ENCODE measurements around the gene PRPSAP1.
"Not testable (repeated sequence)": the region's sequence is repeated elsewhere in the genome, so short reads cannot be mapped to it uniquely, and the experiment has no call there.

Gene PRPSAP1

GRCh38 chr17:76318586-76318985 lies 35.1 kb downstream of the PRPSAP1 start:
- no peak for DNase-seq (ENCODE audit: low read depth)

DNA sequence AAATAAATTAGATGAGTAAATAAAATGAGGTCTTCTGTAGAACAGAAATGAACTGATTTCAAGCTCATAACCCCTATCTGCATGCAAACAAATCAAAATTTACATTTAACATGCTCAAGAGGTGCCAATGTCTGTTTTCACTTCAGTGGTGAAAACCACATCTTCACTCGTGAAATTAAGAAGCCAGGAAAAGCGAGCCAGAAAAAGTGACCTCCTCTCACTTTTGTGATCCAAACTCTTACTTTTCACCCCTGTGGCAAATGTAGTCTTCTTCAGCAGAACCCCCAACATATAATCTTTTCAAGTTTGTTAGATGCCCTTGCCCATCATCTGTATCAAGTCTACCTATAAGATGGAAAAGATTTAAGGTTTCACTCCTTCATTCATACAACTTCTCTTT lies 36.2 kb downstream of the PRPSAP1 start:
- DNase-seq (ENCODE audit: low read depth) = no peak

DNA sequence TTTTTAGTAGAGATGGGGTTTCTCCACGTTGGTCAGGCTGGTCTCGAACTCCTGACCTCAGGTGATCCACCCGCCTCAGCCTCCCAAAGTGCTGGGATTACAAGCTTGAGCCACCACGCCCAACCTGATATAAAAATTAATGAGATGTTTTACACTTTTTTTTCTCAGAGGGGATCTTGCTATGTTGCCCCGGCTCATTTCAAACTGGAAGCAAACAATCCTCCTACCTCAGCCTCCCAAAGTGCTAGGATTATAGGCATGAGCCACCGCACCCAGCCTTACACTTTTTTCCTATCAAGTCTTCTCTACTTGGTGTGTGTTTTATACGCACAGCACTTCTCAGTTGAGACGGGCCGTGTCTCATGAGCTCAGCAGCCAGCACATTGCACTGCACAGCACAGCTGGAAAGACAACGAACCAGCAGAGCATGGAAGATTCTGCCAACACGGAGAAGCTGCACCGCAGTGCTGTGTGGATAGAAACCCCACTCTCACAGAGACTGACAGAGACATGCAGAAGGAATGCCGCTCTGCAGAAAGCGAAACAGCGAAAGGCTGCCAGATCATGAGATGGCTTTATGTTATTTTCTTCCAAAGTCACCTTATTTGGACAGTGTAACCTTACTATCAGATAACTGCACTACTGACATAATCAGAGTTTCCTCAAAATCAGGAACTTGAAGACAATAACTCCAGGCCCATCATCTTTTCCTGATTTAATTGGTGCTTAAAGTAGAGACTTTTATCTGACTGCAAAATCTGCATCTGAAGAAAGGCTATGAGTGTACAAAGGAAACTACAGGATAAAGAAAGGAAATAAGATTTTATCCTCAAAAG lies 39.1 kb downstream of the PRPSAP1 start:
- no peak for DNase-seq (ENCODE audit: low read depth)

- no peak for DNase-seq (ENCODE audit: low read depth)
Measured at GRCh38 chr17:76312735-76313134, 41.0 kb downstream of the PRPSAP1 start.

- no peak for DNase-seq (ENCODE audit: low read depth)
Measured at GRCh38 chr17:76309461-76309860, 44.3 kb downstream of the PRPSAP1 start.

GRCh38 chr17:76307966-76308338 lies 45.8 kb downstream of the PRPSAP1 start, which contains the start of gene QRICH2:
QRICH2 (minus strand) TSS chr17:76308276; CDS start chr17:76307998, 278 bp downstream.
- DNase-seq (ENCODE audit: low read depth) = no peak

DNA sequence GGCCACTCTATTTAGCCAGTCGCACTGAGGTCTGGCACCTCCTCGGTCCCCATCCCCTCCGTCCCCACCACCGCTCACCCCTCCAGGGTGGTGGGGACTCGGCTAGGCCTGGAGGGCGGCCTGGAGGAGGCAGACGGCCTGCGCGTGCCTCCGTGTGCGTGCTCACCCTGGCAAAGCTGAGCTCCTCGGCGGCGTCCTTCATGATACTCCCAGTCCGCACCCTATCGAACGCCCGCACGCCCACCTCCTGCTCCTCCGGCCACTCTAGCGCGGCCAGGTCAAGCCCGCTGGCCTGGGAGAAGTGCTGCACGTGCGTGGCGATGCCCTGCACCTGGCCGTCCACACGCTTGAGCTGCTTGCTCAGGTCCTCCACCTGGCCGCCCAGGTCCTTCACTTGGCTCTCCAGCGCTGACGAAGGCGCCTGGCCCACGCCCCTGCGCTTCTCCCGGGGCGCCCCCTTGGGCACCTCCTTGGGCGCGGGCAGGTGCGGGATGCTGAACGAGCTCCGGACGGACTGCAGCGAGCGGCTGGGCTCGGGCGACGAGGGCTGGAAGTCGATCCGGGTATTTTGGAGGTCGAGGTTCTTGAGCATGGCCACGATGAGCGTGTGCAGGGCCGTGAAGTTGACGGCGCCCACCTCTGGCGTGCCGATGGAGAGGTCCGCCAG lies 46.3 kb downstream of the PRPSAP1 start:
- DNase-seq (ENCODE audit: low read depth) = no peak

- not testable (repeated sequence) for DNase-seq (ENCODE audit: low read depth)
Measured at GRCh38 chr17:76305135-76305454, 48.6 kb downstream of the PRPSAP1 start.

GRCh38 chr17:76304226-76305134 lies 49.2 kb downstream of the PRPSAP1 start:
- no peak for DNase-seq (ENCODE audit: low read depth)

- no peak for DNase-seq (ENCODE audit: low read depth)
Measured at GRCh38 chr17:76297436-76297835, 56.3 kb downstream of the PRPSAP1 start.

DNA sequence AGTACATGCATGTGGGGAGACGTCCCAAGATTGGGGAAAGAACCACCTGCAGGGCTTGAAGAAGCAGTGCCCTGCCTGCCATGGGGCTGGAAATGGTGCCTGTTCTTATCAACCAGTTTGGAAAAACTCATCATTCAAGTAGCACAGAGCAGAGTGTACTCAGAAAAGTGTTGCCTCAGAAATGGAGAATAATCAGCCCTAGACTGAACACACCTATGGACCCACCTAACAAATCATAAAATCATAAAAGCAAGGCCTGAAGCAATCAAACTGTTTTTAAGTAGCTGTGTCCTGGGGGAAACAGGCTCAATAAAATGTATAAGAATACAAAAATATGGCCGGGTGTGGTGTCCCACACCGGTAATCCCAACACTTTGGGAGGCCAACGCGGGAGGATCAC lies 56.8 kb downstream of the PRPSAP1 start:
- no peak for DNase-seq (ENCODE audit: low read depth)

- DNase-seq (ENCODE audit: low read depth) = no peak
Measured at GRCh38 chr17:76296186-76296585, 57.5 kb downstream of the PRPSAP1 start.

DNA sequence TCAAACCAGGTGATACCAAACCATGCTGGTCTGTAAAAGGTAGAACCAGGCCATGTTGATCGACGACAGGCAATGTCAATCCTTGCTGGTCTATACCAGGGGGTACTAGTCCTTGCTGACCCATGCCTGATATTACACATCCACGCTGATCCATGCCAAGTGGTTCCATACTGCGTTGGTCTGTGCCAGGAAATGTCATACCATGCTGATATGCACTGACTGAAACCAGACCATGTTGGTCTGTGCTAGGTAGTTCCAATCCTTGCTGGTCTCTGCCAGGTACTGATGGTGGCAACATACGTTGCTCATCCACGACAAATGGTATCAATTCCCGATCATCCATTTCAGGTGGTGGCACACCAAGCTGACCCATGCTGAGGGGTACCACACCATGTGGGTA lies 60.6 kb downstream of the PRPSAP1 start:
- DNase-seq (ENCODE audit: low read depth) = no peak

DNA sequence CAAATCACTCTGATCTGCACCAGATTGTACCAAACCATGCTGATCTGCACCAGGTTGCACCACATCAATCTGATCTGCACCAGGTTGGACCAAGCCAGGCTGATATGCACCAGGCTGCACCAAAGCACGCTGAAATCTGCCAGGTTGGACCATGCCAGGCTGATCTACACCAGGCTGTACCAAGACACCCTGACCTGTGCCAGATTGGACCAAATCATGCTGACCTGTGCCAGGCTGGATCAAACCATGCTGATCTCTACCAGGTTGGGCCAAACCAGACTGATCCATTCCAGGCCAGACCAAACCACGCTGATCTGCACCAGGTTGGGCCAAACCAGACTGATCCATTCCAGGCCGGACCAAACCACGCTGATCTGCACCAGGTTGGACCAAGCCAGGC lies 61.1 kb downstream of the PRPSAP1 start:
- DNase-seq (ENCODE audit: low read depth) = no peak

DNA sequence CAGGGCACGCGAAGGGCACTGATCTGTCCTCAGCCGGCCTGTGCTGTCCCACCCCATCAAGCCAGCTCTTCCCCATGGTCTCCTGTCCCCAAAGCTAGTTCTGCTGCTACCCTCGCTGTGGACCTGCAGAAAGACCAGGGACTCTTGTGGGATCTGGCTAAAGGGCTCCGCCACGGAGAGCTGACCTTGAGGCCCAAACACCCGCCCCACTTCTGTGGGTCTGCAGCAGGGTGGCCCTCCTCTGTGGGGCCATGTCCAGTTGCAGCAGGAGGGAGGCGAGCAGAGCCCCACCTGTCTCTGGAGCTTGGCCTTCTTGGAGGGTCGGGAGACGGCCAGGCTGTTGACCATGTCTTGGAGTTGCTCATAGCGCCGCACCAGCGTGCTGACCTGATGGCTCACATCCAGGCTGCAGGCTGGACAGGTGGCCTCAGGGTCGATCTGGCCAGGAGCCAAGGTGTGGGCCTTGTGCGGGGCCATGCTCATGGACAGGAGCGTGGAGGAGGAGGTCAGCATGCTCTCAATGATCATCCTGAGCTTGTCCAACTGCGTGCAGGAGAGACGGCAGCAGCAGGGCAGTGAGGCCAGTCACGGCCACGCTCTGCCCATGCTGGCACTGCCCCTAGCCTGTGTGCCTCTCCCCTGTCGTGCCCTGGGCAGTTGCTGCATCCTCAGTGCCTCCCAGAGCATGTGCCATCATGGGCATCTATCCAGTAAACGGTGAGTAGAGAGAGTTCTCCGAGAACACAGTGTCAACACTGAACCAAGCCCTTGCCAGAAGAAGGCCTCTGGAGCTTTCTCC lies 71.9 kb downstream of the PRPSAP1 start:
- DNase-seq (ENCODE audit: low read depth) = no peak

DNA sequence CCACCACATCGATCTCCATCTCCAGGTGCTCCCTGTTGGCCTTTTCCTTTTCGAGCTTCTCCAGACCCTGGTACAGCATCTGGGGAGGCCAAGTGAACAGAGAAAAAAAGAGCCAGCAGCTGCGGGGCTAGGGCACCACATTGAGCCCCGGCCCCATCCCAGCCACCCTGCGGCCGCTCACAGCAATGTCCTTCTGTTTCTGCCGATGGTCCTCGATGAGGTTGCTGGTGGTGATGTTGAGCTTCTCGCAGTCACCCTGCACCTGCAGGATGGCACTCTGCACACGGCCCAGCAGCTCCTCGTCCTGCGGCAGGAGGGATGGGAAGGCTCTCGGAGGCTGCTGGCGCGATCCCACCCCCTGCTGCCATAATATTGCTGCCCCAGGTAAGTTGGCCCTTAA lies 73.1 kb downstream of the PRPSAP1 start:
- no peak for DNase-seq (ENCODE audit: low read depth)

DNA sequence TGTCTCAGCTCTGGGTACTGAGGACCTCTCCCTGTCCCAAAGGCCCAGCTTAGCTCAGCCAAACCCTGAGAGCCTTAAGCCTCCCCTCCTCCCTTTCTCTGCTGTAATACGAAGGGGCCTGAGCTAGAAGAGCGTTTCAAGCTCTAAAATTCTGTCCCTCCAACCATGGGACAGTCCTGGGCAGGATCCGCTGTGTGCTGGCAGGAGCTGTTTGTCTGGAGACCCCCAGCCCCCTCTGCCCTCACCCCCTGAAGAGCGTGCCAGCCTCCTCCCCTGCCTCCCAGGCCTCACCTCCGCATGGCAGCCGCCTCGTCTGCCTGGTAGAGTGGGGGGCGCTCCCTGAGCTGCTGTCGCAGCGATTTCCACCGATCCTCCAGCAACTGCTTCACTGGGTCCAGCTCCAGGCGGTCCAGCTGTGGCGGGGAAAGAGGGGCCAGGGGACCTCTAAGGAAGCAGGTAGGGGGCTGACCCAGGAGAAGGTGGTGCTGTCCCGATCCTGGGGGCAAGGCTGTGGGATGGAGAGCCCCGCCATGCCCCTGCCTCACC lies 73.9 kb downstream of the PRPSAP1 start:
- DNase-seq (ENCODE audit: low read depth) = no peak

DNA sequence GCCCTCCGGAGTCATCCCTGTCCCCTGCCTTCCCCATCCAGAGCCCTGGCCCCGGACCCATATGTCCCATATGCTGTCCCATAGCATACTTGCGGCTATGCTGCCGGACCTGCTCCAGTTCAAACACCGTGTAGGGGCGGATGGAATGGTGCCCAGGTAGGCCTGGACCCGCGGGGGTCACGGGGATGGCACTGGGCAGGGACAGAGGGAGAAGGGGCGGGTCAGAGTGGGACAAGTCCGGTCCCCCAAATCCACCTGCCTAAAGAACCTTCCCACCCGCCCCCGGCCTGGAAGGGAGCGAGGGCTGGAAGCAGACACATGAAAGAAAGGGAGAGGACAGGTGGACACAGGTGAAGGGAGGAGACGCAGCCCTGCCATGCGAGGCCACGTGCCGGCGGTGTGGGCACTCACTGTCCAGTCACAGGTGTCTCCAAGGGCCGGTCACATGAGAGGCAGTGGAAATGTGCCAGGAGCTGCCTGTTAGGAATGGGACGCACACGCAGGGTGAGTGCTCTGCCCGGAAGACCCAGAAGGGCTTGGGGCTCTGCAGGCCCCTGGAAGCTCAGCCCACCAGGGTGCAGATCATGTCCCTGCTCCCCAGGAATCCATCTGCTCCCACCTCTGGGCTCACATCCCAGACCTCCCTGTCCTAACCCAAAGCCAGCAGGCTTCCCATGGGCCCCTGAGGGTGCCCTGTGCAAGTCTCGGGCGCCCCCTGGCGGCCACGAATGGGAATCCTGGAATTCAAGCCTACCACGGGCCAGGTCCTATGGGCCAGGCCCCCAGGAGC lies 74.6 kb downstream of the PRPSAP1 start:
- DNase-seq (ENCODE audit: low read depth) = peak; percentile 80

DNA sequence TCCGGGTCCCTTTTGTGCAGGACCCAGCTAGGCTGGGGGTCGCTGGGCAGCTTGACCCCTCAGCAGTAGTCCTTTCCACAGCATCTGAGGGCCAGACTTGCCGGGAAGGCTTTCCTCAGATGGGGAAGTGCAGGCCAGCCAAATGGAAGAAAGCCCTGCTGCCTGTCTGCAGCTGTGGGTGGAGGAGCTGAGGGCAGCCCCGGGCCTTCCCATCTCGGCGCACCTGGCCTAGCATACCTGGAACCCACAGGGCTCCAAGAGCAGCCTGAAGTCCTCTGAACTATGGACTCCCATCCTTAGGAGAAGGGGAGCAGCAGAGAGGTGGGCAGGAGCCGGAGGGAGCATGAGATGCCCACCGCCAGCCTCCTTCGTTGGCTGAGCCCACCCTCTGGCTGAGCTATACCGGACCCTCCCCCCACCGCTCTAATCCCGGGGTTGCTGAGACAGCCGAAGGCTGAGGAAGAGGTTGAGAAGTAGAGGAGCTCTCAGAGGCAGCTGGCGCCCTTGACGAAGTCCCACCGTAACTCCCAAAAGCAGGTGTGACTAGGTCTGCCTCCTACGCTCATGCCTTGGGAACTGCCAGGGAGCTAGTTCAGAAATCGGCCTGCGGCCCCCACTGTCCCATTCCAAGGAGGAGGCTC lies 75.3 kb downstream of the PRPSAP1 start:
- no peak for DNase-seq (ENCODE audit: low read depth)

Data from stimulated activated CD4-positive, alpha-beta T cell treated with anti-CD3 and anti-CD28 coated beads, Interleukin-2, amount 100 ng/mL, for 4 hours (primary cell).